Raji (cell line): ENCODE results near the gene NF1.

Source experiments
- POLR2A ChIP-seq: IDR thresholded peaks from 2 replicates; pipeline ENCODE4 v1.6.1; 2011; ENCODE audit warnings: low read depth, low read length, control low read depth; ENCODE audit not compliant: insufficient read depth

Gene NF1

GRCh38 chr17:31254654-31255053, 159.9 kb downstream of the NF1 start:
- TF ChIP-seq POLR2A: no peak

GRCh38 chr17:31256936-31257335, 162.2 kb downstream of the NF1 start:
- TF ChIP-seq POLR2A: no peak

DNA sequence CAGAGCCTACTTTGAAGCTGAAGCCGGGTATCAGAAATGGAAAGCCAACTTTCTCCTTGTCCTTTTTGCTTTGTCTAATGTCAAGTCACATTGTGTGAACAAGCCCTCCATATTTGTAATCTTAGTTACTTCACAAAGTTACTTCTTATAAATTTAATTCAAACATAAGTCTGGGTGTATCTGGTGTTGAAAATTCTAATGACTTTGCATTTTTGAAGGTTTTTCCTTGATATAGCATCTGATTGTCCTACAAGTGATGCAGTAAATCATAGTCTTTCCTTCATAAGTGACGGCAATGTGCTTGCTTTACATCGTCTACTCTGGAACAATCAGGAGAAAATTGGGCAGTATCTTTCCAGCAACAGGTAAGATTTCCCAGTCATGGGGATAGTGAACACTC, 165.4 kb downstream of the NF1 start:
- no peak for TF ChIP-seq POLR2A

- TF ChIP-seq POLR2A: no peak
These were observed 166.8 kb downstream of the NF1 start for GRCh38 chr17:31261601-31262000.

GRCh38 chr17:31266042-31266441, 171.3 kb downstream of the NF1 start:
- no peak for TF ChIP-seq POLR2A

GRCh38 chr17:31269036-31269577, 174.3 kb downstream of the NF1 start:
- no peak for TF ChIP-seq POLR2A

- TF ChIP-seq POLR2A: no peak
These were observed 174.8 kb downstream of the NF1 start for GRCh38 chr17:31269578-31269983.

DNA sequence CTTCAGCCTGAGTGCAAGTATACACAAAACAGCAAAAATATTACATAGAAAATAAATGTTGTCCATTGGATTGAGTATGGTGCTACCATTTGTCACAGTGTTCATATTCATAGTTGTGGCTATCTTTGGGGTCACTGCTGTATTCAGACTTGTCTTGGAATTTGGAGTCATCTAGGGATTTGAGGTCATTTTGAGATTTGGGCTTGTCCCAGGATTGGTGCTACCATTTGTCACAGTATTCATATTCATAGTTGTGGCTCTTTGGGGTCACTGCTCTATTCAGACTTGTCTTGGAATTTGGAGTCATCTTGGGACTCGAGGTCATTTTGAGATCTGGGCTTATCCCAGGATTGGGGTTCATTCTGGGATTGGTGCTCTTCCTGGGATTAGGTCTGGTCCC, 177.5 kb downstream of the NF1 start:
- TF ChIP-seq POLR2A: no peak

GRCh38 chr17:31272803-31273202, 178.0 kb downstream of the NF1 start:
- no peak for TF ChIP-seq POLR2A

DNA sequence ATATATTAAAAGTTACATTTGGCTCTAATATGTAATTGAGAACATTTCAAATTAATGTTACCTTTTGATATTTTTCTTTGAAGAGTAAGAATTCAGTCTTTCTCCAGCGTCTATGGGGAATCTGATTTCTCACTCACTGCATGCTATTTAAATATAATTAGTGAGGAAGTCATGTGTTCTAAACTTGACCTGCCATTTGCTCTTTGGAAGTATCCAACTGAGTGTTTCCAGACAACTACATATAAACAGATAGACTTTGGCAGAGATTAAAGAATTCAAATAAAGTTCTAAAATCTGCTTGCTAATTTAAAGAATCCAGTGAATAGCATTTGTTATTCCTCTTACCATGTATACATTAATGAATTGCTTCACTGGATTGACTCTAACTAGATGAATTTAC, 178.7 kb downstream of the NF1 start:
- no peak for TF ChIP-seq POLR2A

DNA sequence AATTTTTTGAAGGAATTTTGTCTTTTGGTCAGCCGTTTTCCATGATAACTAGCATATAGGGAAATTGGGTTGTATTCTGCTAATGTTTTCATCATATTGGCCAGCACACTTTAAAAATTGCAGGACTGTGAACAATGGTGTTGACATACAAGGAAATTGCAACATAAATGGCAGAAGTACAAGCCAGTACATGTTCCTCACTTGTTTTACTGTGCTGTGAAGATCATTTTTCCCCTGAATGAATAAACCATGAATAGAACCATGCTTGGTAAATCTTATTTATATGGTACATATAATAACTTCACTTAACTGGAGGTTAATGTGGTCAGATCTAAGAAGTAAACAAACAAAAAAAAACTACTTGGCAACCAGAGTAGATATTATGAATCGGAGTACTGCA, 179.5 kb downstream of the NF1 start:
- no peak for TF ChIP-seq POLR2A

DNA sequence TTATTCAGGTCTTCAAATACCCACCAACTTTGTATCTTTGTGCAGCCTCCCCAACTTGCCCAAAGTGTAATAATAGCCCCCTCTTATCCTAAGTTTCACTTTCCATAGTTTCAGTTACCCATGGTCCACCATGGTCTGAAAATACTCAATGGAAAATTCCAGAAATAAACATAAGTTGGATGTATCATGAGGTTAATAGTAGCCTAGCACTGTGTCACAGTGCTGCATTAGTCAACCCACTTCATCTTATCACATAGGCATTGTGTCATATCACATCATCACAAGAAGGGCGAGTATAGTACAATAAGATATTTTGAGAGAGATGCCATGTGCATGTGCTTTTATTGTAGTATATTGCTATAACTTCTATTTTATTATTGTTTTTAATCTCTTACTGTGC, 180.3 kb downstream of the NF1 start:
- TF ChIP-seq POLR2A: no peak

- TF ChIP-seq POLR2A: no peak
These were observed 184.6 kb downstream of the NF1 start for GRCh38 chr17:31279401-31279800.

- no peak for TF ChIP-seq POLR2A
These were observed 186.3 kb downstream of the NF1 start for GRCh38 chr17:31281061-31281460.

- no peak for TF ChIP-seq POLR2A
These were observed 189.1 kb downstream of the NF1 start for GRCh38 chr17:31283841-31284240.

DNA sequence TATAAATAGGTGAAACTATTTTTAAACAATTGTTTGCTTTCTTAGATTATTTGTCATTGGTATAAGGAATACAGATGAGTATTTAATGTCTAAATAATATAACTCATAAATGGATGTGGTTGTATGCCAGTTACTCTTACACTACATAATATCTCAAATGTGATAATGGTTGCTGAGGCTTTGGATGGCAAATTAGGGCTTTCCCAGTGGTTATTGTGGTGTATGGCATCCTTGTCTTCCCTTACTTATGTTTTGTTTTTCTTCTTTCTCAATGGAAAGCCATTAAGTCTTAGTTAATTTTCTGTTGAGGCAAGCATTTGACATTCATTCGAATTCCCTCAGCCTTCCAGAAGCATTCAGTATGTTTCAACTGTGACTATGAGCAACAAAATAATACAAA, 191.8 kb downstream of the NF1 start:
- TF ChIP-seq POLR2A: no peak

- TF ChIP-seq POLR2A: no peak
These were observed 195.0 kb downstream of the NF1 start for GRCh38 chr17:31289790-31290189.

DNA sequence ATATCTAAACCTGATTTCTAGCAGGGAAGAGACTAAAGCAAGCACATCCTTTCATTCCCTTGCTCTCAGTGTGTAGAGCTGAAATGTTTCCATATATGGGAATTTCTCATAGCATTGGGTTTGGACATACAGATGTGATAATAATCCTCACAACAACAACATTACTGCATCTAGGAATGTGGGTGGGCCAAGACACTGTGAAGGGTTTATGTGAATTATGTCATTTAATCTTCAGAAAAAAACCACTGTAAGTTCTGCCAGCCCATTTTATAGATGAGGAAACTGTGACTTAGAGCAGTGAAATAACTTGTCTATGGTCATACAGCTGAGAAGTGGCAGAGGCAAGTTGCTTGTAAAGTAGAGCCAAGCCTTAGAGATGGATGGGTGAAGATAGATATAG, 197.0 kb downstream of the NF1 start:
- TF ChIP-seq POLR2A: no peak
